GM21360 (cell line): ENCODE results near the gene MAT2B.
"Not testable (repeated sequence)": the region's sequence is repeated elsewhere in the genome, so short reads cannot be mapped to it uniquely, and the experiment has no call there.

Source experiments
- ATAC-seq: cut with Tn5 transposase; IDR thresholded peaks from one replicate; pipeline ENCODE4 v1.9.1; 2021; ENCODE audit warnings: mild to moderate bottlenecking, moderate library complexity; ENCODE audit not compliant: unreplicated experiment

The MAT2B gene

DNA sequence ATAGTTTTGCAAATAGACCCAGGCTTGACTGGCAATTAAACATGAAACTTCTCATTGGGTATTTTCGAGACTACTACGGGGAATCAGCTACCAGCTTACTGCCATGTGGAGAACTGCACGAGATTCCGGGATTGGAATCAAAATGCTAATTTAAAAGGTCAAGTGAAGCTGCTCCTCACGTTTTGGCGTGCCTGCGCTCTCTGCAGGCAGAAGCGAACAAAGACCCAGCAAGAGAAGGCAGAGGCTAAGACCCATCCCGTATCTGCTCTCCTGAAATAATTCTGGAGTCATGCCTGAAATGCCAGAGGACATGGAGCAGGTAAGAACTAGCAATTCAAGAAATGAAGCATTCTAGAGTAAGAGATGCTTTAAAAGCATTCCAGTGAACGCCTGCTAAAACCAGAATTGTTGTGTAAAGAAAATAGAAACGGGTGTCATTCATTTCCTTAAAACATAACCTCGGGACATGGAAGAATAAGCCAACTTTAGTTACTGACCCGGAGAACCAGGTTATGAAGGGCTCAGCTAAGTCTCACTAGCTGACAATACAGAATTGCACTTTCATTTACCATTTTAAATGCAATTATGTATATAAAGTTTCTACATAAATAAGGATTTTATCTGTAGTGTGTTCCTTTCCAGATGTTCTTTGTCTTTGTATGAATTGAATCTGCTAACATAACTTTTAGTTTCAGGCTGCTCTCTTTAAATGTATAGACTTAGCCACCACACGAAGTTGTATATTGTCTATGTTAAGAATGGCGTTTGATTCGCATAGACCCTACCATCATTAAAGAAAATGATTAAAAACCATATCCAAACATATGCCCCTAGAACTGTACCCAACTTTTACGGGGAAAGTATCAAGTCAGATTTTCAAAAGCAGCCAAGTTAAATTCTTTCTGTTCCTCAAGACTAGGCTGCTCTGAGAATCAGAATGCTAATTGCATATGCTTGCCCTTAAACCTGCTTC is 2.0 kb upstream of the MAT2B start:
- peak; percentile 7 for ATAC-seq

DNA sequence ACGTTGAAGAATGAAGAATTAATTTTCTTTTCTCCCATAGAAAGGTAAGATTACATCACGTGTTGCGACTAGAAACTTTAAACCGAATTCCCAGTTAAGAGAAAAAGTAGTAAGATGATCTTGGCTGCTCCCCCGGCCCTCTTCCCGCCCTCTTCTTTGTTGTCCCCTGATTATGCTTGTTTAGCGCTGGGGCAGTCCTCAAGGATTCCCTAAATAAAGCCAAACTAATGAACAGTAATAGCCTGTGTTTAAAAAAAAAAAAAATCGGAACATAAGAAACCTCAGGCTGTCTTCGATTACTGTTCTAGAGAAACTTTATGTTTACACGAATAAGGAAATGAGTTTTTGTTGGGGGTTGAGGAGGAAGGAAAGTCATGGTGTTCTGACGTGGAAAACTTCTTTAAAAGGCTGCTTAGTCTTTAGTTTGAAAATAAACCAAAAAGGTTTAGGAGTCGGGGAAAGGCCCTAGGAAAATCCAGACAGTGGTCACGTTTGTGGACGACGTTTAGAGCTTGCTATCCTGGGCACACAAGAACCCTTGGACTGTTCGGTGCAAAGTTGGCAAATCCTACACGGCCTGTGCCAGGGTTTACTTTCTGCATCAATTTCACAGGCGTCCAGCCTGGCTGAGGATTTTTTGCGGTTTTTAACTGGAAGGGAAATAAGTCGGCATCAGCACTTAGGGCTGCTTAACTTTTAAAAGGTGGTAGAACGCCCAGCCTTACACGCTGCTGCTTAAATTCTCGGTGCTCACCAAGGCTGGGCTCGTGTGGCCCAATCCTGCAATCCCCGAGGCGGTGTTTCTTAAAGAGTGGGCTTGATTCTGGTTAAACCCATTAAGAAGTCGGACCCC is 1.1 kb upstream of the MAT2B start:
- ATAC-seq: no peak

DNA sequence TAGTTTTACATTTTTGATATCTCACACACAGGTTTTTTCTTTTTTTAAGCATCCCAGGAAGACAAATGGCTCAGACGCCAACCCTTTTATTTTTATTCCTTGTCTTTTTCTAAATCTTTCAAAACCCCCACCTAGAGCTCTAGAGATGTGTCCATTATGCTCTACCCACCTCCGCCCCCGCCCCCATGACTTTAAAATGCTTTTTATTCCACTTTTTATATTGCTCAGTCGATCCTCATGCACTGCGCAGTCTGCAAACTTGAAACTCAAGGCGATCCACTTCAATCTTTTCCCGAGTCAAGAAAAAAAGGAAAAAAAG is 411 bp upstream of the MAT2B start:
- no peak for ATAC-seq

GRCh38 chr5:163506095-163506457 is 657 bp downstream of the MAT2B start:
- peak; percentile 8 for ATAC-seq

GRCh38 chr5:163506726-163507125 is 1.3 kb downstream of the MAT2B start:
- no peak for ATAC-seq

DNA sequence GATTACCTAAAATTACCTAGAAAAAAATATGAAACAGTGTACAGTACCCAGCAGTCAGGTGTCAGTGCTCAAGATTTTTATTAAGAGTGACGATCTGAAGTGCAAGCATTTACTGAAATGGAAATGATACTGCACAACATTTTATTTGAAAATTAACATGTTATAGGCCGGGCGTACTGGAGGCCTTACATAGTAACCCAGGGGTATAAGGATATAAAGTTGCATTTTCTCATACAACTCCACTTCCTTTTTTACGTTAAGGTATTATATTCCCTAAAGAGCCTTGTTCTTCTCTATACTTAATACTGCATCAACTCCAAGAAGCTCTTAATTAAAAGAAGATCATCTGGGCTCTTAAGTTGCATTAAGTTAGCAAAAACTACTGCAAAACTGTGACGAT is 3.3 kb downstream of the MAT2B start:
- ATAC-seq: no peak

DNA sequence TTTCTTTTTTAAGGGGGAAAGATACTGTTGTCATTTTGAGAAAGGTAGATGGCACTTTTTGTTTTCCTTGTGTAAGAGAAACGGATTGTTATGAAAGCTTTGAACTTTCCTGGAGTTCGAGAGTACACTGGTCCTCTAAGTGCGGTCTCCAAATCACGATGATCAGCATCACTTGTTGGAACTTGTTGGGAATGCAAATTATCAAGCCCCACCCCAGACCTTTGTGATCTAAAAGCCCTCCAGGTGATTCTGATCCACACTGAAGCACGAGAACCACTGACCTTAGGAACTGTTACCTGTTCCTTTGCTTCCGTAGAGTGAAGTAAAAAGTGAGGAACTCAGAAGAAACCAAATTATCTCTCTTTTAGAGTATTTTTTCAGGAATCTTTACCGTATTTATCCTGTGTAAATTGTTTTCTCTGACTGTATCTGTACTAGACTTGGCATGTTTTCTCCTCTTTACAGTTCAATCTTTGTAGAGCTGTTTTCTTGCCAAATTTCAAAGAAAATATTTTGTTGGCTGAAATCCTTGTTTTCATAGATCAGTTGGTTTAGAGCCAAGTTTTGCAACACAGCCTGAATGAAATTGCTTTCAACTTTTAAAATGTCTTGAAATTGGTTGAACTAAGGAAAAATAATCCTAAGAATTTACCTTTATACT is 4.0 kb downstream of the MAT2B start:
- ATAC-seq: no peak

- ATAC-seq: no peak
Observed at GRCh38 chr5:163512526-163512925, 7.1 kb downstream of the MAT2B start.

DNA sequence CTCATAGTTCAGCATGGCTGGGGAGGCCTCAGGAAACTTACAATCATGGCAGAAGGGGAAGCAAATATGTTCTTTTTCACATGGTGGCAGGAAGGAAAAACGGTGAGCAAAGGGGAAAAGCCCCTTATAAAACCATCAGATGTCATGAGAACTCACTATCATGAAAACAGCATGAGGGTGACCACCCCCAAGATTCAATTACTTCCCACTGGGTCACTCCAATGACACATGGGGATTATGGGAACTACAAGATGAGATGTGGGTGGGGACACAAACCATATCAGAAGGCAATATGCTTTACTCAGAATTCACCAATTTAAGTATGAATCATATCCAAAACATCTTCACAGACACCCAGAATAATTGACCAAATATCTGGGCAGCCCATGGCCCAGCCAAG is 19.7 kb downstream of the MAT2B start:
- no peak for ATAC-seq

DNA sequence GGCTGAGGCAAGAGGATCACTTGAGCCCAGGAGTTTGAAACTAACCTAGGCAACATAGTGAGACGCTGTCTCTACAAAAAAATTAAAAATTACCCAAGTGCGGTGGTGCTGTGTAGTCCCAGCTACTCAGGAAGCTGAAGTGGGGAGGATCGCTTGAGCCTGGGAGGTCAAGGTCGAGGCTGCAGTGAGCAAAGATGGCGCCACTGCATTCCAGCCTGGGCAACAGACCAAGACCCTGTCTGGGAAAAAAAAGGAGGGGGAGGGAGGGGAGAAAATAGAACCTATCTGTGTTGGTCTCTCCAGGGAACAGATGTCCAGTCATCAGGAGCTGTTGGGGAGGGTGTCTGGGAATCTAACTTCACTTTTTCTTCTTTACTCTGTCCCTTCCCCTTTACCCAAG is 24.3 kb downstream of the MAT2B start:
- ATAC-seq: no peak

DNA sequence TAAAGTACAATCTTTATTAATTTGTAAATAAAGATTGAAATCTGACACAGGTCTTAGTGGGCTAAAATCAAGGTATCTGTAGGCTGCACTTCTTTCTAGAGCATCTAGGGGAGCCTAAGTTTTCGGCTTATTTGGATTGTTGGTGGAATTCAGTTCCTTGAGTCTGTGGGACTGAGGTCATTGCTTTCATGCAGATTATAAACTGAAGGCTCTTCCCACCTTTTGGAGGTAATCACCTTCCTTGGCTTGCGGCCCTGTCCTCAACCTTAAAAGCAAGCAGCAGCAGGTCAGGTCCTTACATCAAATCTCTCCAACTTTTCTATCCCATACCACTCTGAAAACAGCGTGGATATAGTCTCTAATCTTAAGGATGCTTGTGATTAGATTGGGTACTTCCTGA is 25.9 kb downstream of the MAT2B start:
- ATAC-seq: no peak

DNA sequence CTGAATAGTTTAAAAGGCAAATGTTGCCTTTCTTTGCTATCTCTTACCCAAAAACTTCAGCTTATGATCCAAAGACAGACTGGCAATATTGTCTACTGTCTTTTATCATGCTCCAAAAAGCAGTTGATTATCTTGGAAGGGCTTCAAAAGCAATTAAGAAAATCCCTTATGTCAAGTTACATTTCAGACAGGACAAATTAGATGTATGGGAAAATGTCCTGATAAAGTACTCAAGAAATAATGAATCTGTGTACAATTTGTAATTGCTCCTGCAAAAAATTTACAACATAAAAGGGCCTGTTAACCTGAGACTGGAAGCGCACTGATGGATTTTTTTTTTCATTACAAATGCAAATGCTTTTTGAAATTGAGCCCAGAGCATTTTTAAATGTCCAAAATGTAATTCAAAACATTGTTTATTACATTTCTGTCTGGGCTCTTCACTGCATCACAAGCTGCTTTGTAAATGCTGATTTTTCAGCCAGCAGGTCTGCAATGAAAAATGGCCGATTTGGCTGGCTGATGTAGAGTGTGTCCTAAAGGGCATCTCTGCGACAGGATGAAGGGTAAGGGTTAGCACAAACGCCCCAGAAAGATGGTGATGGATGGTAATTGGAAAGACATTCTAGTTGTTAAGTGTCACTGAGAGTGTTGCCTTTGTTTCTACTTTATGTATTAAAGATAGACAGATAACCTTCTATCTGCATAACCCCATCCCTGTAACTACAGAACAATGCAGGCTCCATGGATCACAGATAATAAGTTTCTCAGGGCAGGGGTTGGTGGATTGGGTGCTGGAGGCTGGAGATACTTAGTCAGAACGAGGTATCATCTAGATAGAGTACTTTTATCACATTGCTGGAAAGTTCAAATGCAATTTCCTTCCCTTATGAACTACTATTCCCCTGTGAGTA is 27.0 kb downstream of the MAT2B start:
- ATAC-seq: no peak

DNA sequence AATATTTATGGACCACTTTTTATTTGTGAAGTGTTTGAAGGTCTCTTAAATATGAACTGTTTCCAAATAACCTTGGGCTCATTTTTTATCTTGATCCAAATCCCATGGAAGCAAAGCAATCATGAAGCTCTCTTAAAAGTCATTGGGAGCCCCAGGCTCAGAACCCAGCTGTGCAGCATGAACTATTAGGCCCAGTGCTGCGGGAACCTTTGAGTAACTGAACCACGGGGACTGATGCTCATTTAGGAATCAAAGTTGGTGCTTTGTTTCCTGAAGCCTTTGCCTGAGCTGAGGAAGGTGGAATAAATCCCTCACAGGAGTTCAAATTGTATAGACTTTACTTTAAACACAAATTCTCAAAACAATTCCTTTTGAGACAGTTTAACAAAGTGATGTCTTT is 27.8 kb downstream of the MAT2B start:
- ATAC-seq: no peak

GRCh38 chr5:163534492-163535094 is 29.2 kb downstream of the MAT2B start:
- no peak for ATAC-seq

GRCh38 chr5:163535290-163535689 is 29.9 kb downstream of the MAT2B start:
- ATAC-seq: no peak

DNA sequence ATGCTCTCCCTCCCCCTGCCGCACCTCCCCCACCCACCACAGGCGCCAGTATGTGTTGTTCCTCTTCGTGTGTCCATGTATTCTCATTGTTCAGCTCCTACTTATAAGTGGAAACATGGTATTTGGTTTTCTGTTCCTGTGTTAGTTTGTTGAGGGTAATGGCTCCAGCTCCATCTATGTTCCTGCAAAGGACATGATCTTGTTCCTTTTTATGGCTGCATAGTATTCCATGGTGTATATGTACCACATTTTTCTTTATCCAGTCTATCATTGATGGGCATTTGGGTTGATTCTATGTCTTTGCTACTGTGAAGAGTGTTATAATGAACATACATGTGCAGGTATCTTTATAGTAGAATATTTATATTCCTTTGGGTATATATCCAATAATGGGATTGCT is 31.0 kb downstream of the MAT2B start:
- not testable (repeated sequence) for ATAC-seq

DNA sequence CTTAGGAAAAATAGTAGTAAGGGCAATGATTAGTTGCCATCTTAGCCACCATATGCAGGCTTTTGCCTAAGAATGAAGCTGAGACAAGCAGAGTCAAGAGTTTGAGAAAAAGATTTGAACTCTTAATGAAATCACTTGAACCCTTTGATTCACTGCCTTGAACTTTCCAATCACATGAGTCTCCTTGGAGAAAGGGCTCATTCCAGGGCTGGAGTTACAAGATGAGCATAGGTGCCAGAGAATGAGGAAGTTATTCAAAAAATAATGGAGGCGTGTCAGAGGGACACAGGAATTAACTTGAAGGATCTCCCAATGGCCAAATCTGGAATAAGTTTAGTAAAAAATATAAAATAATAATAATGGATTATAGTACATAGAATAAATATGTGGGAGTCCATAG is 35.3 kb downstream of the MAT2B start:
- no peak for ATAC-seq

DNA sequence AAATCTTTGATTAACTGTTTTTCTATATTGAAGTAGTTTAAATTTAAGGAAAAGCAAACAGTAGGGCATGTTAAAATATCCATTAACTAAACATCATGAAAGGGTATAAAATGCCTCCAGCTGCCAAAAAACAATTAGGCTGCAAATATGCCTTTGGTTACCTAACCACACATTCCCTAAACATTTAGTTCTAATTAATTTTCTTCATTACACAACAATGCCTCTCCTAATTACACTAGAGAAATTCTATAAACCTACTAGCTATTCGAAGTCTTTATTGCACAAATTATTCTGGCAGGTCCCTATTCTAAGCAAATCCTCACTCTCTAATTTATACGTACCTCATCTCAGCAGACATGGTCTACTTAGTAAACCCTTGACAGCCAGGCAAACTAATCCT is 37.4 kb downstream of the MAT2B start:
- no peak for ATAC-seq

DNA sequence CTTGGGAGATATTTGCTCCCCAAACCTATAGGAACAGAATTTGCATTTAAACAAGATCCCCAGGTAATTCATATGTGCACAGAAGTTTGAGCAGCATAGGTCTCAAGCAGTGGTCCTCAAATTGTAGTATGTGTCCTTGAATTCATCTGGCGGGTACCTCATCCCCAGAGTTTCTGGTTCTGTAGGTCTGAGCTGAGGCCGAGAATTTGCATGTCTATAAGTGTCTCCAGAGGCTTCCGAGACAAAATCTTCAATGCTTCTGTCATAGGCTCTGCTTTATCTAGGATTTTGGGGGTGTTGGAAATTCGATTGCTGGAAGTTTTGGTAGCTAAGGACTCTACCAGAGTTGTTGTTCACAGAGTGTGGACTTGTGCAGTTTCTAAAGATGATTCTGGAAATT is 38.6 kb downstream of the MAT2B start:
- ATAC-seq: no peak

GRCh38 chr5:163544836-163545235 is 39.4 kb downstream of the MAT2B start:
- ATAC-seq: no peak
